ENCODE data around the gene MARS1.

The MARS1 gene

DNA sequence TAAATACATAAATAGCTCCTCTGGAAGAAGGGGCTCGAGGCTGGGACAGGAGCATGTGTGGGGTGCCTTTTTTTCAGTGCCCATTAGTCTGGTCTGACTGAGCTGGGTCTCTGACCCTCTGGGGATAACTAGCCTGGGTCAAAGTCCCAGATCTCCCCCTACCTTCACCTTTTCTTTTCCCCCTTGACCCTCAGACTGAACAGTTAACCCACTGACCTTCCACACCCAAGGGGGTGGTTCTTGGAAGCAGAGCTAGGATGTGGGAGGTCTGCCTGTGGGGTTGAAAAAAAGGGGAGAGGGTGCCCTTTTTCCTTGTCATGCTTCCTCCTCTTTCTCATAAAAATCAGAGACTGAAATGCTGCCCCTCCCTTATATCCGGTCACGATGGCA, 29.2 kb upstream of the MARS1 start:
- no peak for DNase-seq (ENCODE audit: low read depth in 2 of 2)

DNA sequence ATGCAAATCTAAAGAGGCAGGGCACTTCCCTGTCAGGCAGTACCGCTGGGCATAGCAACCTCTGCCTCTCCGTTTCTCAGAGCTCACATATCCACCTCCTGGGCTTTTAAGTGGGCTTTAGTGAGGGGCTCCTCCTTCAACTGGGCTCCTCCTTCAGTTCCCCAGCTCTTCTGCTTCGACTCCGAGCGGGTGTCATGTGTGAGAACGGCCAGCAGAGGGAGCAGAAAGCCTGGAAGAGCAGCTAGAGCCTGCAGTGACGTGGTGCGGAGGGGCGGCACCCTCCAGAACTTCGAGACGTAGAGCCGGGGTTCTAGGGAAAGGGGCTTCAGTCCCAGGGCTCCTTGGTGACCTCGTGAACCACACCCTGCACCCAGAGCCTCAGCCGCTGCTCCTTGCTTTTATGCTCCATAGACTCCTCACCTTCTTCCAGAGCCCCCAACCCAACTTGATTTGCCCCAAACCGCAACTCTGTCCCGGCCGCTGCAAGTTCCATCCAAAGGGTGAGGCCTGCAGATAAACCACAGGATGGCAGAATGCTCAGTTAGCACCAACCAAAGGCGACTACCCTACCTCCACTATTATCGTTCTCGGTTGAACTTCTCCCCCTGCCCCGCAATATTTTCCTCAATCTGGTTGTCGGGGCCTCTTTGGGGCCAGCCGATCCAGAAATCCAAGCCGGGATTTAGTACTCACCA, 28.7 kb upstream of the MARS1 start:
- peak; percentile 84 to 90 for DNase-seq (ENCODE audit: low read depth in 2 of 2)

DNA sequence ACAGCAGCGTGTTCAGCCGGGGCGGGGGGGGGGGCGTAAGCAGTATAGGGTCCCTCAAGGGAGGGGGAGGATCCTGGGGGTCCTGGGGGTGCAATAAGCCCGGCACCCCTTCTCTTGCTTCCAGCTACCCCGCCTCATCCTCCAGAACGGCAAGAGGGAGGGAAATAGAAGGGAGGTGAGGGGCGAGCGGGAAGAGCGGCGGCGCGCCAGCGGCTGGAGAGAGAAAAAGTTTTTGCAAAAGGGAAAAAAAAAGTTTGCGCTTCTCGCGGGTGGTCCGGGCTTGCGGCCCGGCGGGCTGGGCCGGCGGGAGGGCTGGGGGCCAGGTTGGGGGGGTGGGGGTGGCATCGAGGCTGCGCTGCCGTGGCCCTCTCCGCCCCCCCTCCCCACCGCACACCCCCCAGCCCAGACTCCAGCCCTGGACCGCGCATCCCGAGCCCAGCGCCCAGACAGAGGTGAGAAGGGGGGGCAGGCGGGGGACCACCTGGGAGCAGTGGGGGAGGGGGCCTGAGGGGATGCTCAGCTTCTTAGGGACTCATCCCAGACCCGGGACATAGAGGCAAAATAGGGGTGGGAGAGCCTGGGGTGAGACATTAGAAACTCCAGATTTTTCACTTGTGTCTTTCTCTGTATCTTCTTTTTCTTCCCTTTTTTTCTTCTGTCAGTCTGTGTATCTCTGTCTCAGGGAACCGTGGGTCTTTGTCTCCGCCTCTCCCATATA, 28.0 kb upstream of the MARS1 start, which contains the start of gene GLI1:
TSS of gene GLI1 (plus strand) at position 36 of the 718 bp plus-strand sequence. CDS start 3,907 bp downstream, outside the sequence.
- no peak for DNase-seq (ENCODE audit: low read depth in 2 of 2)

DNA sequence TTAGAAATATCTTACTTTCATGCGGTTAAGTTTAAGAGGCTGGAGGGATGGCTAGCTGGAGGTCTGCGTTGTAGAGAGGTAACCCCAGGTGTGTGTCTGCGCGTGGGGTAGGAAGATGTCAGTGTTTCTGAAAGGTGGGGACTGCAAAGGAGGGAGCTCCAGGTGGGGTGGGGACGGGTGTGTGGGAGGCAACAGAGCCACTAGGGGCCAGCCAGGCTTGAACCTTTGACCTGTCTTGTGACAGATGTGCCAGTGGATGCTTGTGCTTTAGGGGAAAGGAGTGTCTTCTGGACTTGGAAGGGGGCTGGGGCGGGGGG, 27.4 kb upstream of the MARS1 start:
- DNase-seq (ENCODE audit: low read depth in 2 of 2): no peak

DNA sequence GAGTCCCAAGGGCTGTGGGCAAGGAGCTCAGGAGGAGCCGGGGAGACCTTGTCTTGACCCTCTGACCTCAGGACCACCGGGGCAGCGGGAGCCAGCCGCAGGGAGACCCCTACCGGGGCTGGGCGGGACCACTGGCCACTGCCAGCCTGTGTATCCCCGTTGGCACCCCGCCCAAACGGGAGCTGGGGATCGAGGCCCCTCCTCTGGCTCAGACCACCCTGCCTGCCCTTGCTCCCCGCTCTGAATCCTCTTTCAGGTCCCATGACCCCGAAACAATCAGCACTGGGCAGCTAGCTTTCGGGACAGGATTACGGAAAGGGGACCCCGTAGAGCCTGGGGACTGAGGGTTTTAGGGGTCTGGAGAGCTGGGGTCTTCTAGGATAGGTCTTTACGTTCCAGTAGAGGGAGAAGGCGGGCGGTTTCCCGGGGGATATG, 27.0 kb upstream of the MARS1 start:
- no peak for DNase-seq (ENCODE audit: low read depth in 2 of 2)

DNA sequence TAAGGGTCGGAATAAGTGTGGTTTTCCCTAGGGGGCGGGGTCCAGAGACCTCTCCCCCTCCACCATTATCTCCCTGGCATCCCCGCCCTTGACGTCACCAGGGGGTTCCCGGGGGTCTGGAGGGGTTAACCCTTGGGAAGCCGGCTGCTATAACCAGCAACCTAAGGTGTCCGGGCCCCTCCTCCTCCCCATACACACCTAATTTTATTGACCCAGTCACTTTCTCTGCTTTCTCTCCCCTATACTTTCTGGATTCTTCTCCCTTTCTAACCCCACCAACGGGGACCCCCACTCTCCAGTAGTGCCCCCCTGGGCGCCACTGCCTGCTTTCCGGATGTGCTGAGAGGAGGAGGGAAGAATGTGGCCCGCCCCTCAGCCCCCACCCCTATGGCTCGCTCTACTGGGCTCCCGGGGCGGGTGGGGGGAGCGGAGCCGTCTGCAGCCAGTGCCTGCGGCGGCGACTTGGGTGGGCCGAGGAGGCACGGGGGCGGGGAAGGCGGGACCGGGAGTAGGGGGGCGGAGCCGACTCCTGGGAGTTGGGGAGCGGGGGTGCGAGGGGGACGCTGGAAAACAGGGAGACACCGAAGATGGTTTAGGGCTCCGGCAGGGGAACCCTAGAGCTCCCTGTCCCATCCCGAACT, 26.5 kb upstream of the MARS1 start:
- no peak for DNase-seq (ENCODE audit: low read depth in 2 of 2)

DNA sequence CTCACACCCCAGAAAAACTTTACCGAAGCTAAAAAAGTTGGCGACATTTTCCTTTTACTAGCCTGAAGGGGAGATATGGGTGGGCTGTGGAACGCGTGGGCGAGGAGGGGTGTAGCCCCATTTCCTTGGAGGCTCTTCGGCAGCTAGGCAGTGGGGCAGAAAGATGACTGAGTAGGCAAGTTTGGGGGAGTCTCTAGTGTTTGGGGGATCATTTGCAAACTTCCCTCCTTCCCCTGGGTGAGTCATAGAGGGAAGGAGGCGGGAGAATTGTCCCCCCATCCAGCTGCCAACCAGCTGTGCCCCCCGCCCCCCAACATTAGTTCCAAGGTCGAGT, 26.0 kb upstream of the MARS1 start:
- DNase-seq (ENCODE audit: low read depth in 2 of 2): no peak

DNA sequence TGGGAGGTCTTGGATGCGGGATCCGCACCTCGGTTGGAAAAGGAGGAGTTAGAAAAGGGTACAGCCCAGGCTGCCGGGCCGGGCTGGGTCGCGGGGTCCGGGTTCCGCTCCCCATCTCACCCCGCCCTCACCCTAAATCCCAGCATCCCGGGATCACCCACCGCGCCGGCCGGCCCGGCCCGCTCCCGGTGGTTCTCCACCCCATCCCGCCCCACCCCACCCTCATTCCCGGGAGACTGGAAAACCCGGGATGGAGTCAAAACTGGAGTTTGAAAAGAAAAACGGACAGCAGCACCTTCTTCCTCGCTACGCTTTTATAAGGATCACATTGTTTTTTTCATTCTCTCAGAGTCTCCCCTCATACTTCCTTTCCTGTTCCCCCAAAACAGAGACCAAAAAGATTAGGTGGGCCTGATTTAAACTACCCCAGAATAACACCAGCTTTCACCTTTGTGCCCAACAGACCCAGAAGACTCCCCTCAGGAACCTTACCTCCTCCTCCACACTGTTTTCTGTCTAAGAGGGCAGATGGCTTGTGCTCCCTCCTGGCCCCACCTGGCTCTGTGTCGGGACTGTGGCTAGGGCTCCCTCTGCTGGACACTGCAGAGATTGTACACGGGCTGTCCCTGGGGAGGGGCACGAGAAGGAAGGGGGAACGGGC, 25.5 kb upstream of the MARS1 start:
- DNase-seq (ENCODE audit: low read depth in 2 of 2): peak; percentile 71 to 78

DNA sequence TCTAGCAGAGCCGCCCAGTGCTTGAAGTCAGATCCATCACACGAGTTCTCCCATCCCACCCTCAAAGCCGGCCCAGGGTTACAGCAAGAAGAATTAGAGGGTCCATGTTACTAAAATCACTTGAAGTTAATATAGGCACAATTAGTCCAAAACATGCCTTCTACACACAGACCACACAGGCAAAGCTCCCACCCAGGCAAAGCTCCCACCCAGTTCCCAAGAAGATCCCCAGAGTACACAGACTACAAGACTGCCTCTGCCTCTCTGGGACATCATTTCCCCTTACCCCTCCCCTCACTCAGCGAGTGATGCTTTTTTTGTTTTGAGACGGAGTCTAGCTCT, 25.0 kb upstream of the MARS1 start:
- no peak for DNase-seq (ENCODE audit: low read depth in 2 of 2)

DNA sequence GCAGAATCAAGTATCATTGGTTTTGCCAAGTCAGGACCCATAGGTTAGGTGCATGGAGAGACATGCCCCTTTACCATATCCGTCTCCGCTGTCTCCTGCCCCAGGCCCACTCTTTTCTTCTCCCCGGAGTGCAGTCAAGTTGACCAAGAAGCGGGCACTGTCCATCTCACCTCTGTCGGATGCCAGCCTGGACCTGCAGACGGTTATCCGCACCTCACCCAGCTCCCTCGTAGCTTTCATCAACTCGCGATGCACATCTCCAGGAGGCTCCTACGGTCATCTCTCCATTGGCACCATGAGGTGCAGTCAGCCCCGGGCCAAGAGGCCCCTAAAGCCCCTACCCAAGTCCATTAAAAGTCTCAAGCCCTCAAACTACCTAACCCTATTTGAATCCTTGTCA, 23.3 kb upstream of the MARS1 start:
- no peak for DNase-seq (ENCODE audit: low read depth in 2 of 2)

DNA sequence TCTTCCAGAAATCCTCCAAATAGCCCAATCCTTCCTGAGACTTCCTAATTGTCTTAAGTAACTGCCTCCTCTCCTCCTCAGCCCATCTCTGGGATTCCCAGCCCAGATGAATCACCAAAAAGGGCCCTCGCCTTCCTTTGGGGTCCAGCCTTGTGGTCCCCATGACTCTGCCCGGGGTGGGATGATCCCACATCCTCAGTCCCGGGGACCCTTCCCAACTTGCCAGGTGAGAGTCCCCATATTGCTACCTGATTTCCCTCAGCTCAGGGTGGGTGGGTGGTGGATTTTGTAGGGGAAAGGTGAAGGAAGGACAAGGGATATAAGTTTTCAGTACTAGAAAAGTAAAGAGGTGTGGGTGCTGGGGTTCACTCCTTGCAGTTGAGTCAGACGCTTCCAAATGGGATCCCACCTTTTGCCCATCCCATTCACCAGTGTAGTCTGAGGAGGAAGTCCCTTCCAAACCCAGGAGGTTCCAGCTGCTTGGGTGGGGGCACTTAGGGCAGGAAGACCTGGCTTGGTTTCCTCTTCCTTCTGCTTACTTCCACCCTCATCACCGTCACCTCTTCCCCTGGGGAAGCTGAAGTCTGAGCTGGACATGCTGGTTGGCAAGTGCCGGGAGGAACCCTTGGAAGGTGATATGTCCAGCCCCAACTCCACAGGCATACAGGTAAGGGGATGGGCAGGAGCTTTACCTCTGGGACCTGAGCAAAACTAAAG, 22.7 kb upstream of the MARS1 start:
- no peak for DNase-seq (ENCODE audit: low read depth in 2 of 2)

DNA sequence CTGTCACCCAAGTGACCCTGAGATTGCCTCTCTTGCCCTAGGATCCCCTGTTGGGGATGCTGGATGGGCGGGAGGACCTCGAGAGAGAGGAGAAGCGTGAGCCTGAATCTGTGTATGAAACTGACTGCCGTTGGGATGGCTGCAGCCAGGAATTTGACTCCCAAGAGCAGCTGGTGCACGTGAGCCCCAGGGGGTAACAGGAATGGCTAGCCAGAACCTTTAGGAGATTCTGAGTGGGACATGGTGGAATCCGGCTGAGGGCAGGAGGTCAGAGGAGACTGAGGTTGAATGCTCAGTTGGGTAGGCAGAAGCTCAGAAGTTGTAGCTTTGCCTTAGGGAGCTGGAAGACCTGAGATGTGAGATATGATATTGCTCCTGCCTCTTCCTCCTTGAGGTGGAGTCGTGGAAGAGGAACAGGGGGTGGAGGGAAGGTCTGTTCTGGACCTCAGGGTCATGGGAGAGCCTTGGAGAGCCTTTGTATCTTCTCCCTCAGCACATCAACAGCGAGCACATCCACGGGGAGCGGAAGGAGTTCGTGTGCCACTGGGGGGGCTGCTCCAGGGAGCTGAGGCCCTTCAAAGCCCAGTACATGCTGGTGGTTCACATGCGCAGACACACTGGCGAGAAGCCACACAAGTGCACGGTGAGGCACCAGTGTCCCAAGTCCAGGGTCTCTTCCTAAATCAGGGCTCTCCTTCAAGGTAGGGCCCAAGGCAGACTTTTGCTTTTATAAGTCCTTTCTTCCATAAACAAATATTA, 21.9 kb upstream of the MARS1 start:
- DNase-seq (ENCODE audit: low read depth in 2 of 2): no peak

DNA sequence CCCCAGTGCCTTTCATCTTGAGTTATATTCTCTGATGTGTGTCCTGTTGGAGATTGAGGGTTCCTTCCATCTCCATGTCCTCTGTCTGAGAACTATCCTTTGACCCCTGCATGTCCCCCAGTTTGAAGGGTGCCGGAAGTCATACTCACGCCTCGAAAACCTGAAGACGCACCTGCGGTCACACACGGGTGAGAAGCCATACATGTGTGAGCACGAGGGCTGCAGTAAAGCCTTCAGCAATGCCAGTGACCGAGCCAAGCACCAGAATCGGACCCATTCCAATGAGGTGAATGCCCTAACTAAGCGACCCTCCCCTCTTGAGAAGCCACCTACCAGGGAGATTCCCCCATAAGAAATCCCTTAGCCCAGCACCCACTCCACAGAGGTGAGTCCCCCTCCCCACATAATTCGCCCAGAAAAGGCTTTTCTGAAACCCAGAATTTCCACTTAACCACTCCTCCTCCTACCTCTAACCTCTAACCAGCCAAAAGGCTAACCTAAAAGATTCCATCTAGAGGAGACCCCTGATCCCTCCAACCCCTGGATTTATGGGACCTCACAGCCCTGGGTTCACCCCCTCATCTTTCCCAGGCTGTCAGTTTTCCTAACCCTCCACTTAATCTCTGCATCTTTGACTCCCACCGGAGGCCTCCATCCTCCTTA, 20.5 kb upstream of the MARS1 start:
- no peak for DNase-seq (ENCODE audit: low read depth in 2 of 2)

DNA sequence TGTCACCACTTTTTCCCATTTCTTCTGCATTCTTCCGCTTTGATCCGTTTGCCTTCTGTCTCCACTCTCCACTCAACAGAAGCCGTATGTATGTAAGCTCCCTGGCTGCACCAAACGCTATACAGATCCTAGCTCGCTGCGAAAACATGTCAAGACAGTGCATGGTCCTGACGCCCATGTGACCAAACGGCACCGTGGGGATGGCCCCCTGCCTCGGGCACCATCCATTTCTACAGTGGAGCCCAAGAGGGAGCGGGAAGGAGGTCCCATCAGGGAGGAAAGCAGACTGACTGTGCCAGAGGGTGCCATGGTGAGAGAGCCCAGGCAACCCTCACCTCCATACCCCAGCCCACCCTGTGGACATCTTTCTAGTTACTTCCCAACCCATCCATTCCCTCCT, 20.0 kb upstream of the MARS1 start:
- no peak for DNase-seq (ENCODE audit: low read depth in 2 of 2)

DNA sequence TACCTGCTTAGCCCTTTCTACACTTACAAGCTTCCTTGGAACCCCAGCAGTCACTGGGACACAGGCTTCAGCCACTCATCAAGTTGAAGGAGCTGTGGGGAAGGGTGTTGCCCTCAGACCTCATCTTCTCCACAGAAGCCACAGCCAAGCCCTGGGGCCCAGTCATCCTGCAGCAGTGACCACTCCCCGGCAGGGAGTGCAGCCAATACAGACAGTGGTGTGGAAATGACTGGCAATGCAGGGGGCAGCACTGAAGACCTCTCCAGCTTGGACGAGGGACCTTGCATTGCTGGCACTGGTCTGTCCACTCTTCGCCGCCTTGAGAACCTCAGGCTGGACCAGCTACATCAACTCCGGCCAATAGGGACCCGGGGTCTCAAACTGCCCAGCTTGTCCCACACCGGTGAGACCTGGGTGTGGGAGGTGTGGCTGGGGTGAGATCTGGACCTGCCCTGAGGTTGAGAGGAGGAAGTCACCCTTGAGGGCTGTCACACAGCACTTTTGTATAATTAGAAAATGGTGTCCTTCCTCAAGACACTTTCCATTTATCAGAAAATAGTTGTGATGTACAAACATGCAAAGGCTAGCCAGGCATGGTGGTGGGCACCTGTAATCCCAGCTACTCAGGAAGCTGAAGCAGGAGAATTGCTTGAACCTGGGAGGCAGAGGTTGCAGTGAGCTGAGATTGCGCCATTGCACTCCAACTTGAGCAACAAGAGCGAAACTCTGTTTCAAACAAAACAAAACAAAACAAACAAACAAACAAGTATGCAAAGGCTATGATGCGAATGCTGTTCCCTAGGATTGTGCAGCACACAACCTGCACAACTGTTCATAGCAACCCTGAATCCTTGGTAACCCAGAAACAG, 18.3 kb upstream of the MARS1 start:
- DNase-seq (ENCODE audit: low read depth in 2 of 2): no peak

DNA sequence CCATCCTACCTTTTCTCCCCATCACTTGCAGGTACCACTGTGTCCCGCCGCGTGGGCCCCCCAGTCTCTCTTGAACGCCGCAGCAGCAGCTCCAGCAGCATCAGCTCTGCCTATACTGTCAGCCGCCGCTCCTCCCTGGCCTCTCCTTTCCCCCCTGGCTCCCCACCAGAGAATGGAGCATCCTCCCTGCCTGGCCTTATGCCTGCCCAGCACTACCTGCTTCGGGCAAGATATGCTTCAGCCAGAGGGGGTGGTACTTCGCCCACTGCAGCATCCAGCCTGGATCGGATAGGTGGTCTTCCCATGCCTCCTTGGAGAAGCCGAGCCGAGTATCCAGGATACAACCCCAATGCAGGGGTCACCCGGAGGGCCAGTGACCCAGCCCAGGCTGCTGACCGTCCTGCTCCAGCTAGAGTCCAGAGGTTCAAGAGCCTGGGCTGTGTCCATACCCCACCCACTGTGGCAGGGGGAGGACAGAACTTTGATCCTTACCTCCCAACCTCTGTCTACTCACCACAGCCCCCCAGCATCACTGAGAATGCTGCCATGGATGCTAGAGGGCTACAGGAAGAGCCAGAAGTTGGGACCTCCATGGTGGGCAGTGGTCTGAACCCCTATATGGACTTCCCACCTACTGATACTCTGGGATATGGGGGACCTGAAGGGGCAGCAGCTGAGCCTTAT, 17.4 kb upstream of the MARS1 start:
- DNase-seq (ENCODE audit: low read depth in 2 of 2): no peak

DNA sequence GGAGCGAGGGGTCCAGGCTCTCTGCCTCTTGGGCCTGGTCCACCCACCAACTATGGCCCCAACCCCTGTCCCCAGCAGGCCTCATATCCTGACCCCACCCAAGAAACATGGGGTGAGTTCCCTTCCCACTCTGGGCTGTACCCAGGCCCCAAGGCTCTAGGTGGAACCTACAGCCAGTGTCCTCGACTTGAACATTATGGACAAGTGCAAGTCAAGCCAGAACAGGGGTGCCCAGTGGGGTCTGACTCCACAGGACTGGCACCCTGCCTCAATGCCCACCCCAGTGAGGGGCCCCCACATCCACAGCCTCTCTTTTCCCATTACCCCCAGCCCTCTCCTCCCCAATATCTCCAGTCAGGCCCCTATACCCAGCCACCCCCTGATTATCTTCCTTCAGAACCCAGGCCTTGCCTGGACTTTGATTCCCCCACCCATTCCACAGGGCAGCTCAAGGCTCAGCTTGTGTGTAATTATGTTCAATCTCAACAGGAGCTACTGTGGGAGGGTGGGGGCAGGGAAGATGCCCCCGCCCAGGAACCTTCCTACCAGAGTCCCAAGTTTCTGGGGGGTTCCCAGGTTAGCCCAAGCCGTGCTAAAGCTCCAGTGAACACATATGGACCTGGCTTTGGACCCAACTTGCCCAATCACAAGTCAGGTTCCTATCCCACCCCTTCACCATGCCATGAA, 16.8 kb upstream of the MARS1 start:
- no peak for DNase-seq (ENCODE audit: low read depth in 2 of 2)

DNA sequence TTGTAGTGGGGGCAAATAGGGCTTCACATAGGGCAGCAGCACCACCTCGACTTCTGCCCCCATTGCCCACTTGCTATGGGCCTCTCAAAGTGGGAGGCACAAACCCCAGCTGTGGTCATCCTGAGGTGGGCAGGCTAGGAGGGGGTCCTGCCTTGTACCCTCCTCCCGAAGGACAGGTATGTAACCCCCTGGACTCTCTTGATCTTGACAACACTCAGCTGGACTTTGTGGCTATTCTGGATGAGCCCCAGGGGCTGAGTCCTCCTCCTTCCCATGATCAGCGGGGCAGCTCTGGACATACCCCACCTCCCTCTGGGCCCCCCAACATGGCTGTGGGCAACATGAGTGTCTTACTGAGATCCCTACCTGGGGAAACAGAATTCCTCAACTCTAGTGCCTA, 16.2 kb upstream of the MARS1 start:
- no peak for DNase-seq (ENCODE audit: low read depth in 2 of 2)

DNA sequence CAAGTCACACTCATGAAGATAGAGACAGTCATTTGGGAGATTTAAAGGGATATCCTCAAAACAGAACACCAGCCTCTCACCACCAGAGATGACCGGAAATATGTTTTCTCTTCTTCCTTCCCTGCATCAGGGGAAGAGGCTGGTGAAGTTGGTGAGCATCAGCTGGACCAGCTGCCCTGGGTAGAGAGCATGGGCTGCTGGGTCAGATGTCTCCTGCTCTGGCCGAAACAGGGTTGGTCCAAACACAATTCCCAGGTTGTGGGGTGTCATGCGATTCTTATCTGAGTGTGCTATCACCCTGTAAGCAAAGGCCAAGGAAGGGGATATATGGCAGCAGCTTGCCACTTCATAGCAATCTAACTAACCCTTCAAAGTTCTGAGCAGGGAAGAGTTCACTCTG, 15.5 kb upstream of the MARS1 start:
- DNase-seq (ENCODE audit: low read depth in 2 of 2): no peak
